GM21717 (cell line): ENCODE measurements around the gene POLG2.
"Not testable (repeated sequence)": the region's sequence is repeated elsewhere in the genome, so short reads cannot be mapped to it uniquely, and the experiment has no call there.

Experiments used
- ATAC-seq: cut with Tn5 transposase; IDR thresholded peaks from one replicate; pipeline ENCODE4 v1.9.1; 2021; ENCODE audit warnings: mild to moderate bottlenecking, moderate library complexity; ENCODE audit not compliant: unreplicated experiment

POLG2 gene

GRCh38 chr17:64506201-64506575 is 9.3 kb upstream of the POLG2 start, which contains the start of gene DDX5:
Gene DDX5, minus strand, starts transcription at chr17:64506289. Its CDS starts 170 bp downstream, at chr17:64506119.
- ATAC-seq = peak; percentile 55

GRCh38 chr17:64505340-64506200 is 8.7 kb upstream of the POLG2 start:
- ATAC-seq = no peak

- ATAC-seq = no peak
Measured at GRCh38 chr17:64504769-64505339, 8.0 kb upstream of the POLG2 start.

GRCh38 chr17:64503821-64504768 is 7.2 kb upstream of the POLG2 start:
- no peak for ATAC-seq

- ATAC-seq = no peak
Measured at GRCh38 chr17:64503341-64503740, 6.5 kb upstream of the POLG2 start.

DNA sequence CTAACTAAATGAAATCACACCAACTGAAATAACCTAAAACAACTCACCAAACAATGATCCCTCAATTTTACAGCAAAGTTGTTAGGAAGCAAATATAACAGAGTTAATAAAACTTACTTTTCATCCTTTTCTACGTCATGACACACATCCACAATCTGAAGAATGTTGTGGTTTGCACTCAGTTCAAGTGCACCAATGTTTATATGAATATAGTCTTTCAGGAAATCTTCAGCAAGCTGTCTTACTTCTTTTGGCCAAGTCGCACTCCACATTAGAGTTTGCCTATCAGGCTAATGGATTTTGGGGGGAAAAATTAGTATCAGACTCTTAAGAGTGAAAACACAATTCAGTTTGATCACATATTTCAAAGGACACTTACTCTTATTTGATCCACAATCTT is 6.0 kb upstream of the POLG2 start:
- ATAC-seq = no peak

- ATAC-seq = no peak
Measured at GRCh38 chr17:64502021-64502420, 5.2 kb upstream of the POLG2 start.

DNA sequence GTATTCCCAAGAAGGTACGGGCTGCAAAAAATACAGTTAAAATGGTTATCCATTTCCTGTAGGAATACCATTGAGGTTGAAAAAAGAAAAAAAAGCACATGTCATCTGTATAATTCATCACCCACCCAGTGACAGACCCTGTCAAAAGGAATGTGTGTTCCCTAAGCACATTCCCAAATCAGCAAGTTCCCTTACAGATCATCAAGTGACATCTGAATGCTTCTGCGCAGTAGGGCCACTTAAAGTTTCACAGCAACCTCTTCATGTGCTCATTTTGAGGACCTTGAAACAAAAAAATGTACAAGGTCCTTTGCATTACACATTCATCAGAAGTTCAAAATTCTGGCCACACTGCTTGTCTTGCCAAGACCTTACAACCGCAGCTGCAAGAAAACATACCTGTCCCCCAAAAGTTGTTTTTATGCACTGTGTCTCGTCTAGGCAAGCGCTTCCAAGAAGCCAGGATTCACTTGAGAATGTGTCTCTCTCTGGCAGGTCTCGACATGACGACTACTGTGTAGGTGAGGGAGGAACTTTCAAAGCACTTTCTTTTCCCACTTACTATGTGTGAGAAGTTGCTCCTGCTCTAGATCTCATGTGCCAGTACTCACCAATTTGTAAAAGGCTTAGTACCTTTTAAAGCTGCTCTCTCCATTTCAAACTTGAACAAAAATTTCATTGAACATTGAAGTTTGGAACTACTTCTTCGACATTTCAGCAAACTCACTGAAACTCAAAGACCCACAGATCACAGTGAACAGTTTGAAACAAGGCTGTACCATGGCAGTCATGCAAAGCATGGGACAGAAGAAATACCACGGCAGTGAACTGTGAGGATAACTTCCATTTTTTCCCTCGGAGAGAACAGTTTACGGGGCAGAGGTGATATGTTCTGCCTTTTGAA is 4.3 kb upstream of the POLG2 start:
- no peak for ATAC-seq

DNA sequence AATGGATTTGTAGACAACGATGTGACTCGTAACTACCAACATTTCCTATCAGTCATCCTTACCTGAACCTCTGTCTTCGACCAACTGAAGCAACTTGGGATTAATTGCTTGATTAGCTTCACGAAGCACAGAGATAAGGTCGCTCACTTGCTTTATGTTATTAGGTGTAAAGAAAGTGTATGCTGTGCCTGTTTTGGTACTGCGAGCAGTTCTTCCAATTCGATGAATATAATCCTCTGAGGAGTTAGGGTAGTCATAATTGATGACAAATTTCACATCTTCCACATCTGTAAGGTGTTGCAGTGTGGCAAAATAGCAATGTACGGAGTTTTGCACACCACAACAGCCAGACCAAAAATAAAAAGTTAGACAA is 3.6 kb upstream of the POLG2 start:
- no peak for ATAC-seq

- ATAC-seq = no peak
Measured at GRCh38 chr17:64499805-64500486, 3.1 kb upstream of the POLG2 start.

- no peak for ATAC-seq
Measured at GRCh38 chr17:64498308-64499203, 1.7 kb upstream of the POLG2 start.

DNA sequence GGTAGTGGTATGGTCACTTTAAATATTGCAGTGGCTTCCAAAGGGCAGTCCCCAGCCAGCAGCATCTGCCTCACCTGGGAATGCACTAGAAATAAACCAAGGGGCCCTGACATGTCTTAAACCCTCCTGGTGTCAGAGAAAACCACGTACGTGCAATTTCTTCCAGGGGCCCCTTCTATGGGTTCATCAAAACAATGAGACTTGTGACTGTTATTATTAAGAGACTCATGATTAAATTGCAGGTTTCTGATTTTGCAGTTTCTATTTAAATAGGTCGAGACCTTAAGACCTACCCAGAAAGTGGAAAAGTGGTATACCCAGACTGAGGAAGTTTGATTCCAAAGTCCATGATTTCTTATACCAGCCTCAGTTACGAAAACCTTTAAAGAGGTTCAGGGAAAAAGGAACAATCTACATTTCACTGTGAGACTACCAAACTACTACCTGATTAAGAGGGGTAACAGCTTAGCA is 746 bp upstream of the POLG2 start:
- ATAC-seq = no peak

GRCh38 chr17:64496348-64496785 is 487 bp downstream of the POLG2 start:
- no peak for ATAC-seq

GRCh38 chr17:64495300-64495699 is 1.6 kb downstream of the POLG2 start:
- ATAC-seq = not testable (repeated sequence)

DNA sequence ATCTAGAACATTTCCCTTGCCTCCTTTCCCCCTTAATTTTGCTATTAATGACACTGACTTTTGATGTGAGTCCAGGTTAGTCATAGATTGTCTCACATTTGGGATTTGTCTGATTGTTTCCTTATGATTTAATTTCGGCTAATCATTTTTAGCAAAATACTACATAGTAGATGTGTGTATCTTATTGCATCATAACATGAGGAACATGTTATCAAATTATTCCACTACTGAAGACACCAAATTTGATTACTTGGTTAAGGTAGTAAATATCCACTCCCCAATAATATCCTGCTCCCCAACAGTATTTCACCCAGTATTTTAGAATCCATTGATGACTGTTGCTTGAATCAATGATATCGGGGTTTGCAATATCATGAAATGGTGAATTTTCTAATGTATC is 2.7 kb downstream of the POLG2 start:
- ATAC-seq = no peak

- ATAC-seq = no peak
Measured at GRCh38 chr17:64492481-64493109, 4.3 kb downstream of the POLG2 start.

- ATAC-seq = no peak
Measured at GRCh38 chr17:64491994-64492393, 4.9 kb downstream of the POLG2 start.
